ENCODE results near the gene CORO1C. TPM values are rescaled to one million over a fixed set of nuclear protein-coding genes. Genes with fewer than 3 reads are reported as not detected.
"Not testable (repeated sequence)": the region's sequence is repeated elsewhere in the genome, so short reads cannot be mapped to it uniquely, and the experiment has no call there.

CORO1C gene
- total RNA-seq, 1 donor from 2014 or later = 285 TPM

DNA sequence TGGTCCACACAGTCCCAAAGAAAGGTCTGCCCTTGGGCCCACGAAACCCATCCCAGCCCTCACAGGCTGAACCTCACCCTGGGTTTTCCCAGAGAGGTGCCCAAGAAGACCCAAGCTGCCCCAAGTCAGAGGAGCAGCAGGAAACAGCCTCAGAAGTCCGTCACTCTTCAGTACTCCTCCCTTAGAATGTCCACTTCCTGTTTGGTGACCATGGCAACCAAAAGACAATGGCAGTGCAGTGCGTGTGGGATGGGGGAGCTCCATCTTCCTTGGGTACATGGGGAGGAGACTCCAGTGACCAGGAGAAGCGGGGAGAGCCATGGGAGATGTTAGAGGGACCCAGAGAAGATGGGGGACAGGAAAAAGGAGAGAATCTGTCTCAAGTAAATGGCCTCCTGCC is 108.9 kb downstream of the CORO1C start:
- Mint-ChIP-seq H3K4me3 (ENCODE audit: unreplicated experiment) (no peak overlapping the region), H3K9me3 (ENCODE audit: unreplicated experiment) (peaks cover 2% of the 10 kb centered on the region), H3K27me3 (ENCODE audit: unreplicated experiment) (peaks cover 8% of the 10 kb centered on the region), H3K27ac (ENCODE audit: unreplicated experiment) (peak overlapping the region; percentile 24), H3K4me1 (ENCODE audit: low read depth, unreplicated experiment) (no peaks in the 10 kb centered on the region), H3K36me3 (ENCODE audit: unreplicated experiment) (no peaks in the 10 kb centered on the region)
- TF ChIP-seq CTCF (IDR thresholded peaks at IDR 0.05; ENCODE audit: partially characterized antibody, unreplicated experiment) = no peak
- DNase-seq = no peak

DNA sequence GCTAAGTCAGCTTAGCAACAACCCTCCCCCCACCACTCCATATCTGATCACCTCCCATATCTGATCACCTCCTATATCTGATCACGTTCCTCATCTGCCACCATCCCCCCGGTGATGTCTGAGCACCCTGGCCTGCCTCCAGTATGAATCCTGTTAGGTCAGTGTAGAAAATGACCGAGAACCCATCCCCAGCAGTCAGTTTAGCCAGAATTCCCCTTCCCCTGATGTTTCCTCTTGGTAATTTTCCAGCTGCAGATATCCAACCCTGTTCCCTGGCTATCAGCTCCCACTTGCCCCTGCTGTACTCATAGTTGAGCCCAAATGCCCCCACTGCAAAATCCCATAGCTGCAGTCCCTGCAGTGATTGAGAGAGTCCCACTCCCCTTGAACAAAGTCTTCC is 110.2 kb downstream of the CORO1C start:
- H3K9me3 Mint-ChIP-seq (ENCODE audit: unreplicated experiment) = peaks cover 4% of the 10 kb centered on the region
- no peaks in the 10 kb centered on the region for H3K4me1 Mint-ChIP-seq (ENCODE audit: low read depth, unreplicated experiment)
- H3K4me3 Mint-ChIP-seq (ENCODE audit: unreplicated experiment) = no peak overlapping the region
- peaks cover 5% of the 10 kb centered on the region for H3K36me3 Mint-ChIP-seq (ENCODE audit: unreplicated experiment)
- DNase-seq = no peak
- no peak overlapping the region for H3K27ac Mint-ChIP-seq (ENCODE audit: unreplicated experiment)
- TF ChIP-seq CTCF (IDR thresholded peaks at IDR 0.05; ENCODE audit: partially characterized antibody, unreplicated experiment) = no peak
- peaks cover 8% of the 10 kb centered on the region for H3K27me3 Mint-ChIP-seq (ENCODE audit: unreplicated experiment)

GRCh38 chr12:108620236-108620879 is 111.0 kb downstream of the CORO1C start:
- Mint-ChIP-seq H3K4me1 (ENCODE audit: low read depth, unreplicated experiment) (no peaks in the 10 kb centered on the region), H3K27me3 (ENCODE audit: unreplicated experiment) (peaks cover 8% of the 10 kb centered on the region), H3K9me3 (ENCODE audit: unreplicated experiment) (peaks cover 5% of the 10 kb centered on the region), H3K27ac (ENCODE audit: unreplicated experiment) (no peak overlapping the region), H3K4me3 (ENCODE audit: unreplicated experiment) (no peak overlapping the region), H3K36me3 (ENCODE audit: unreplicated experiment) (peaks cover 6% of the 10 kb centered on the region)
- DNase-seq = no peak
- no peak for TF ChIP-seq CTCF (IDR thresholded peaks at IDR 0.05; ENCODE audit: partially characterized antibody, unreplicated experiment)

DNA sequence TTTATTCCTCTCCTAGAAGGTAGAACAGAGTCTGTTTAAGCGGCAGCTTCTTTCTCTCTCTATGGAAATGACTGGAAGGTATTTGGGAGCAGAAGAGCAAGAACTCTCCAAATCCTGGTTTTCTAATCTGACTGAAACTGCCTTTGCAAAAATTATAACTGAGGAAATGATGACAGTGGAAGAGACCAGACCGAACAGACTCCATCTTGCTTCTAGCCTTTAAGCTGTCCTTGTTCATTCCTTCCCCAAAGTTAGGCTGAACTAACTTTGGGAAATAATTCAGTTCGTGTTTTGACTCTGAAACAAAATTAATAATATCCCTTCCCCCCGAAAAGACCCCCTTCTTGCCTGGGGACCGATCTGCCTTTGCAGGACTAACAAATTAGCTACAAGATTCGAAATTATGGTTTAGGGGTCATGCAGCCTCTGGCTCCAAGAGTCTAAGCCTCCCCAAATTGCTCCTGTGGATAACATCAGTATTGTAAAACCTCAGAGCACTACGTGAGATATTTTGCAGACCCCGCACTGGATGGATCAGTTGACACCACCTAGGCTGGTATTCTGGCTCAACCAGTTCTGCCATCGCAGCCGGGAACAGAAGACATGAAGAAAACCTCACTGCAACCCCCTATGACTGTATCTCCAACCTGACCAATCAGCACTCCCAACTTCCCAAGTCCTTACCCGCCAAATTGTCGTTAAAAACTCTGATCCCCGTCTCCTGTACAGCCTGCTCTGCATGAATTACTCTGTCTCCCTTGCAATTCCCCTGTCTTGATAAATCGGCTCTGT is 111.8 kb downstream of the CORO1C start:
- DNase-seq = no peak
- Mint-ChIP-seq H3K4me3 (ENCODE audit: unreplicated experiment) (no peak overlapping the region), H3K4me1 (ENCODE audit: low read depth, unreplicated experiment) (no peaks in the 10 kb centered on the region), H3K27me3 (ENCODE audit: unreplicated experiment) (peaks cover 8% of the 10 kb centered on the region), H3K27ac (ENCODE audit: unreplicated experiment) (no peak overlapping the region), H3K9me3 (ENCODE audit: unreplicated experiment) (peaks cover 5% of the 10 kb centered on the region), H3K36me3 (ENCODE audit: unreplicated experiment) (peaks cover 6% of the 10 kb centered on the region)
- no peak for TF ChIP-seq CTCF (IDR thresholded peaks at IDR 0.05; ENCODE audit: partially characterized antibody, unreplicated experiment)

DNA sequence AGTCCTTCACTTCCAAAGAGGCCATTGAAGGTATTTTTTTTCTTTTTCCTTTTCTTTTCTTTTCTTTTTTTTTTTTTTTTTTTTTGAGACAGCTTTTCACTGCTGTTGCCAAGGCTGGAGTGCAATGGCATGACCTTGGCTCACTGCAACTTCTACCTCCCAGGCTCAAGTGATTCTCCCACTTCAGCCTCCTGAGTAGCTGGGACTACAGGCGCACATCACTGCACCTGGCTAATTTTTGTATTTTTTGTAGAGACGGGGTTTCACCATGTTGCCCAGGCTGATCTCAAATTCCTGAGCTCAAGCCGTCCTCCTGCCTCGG is 112.4 kb downstream of the CORO1C start:
- not testable (repeated sequence) for H3K9me3 Mint-ChIP-seq (ENCODE audit: unreplicated experiment); H3K4me1 Mint-ChIP-seq (ENCODE audit: low read depth, unreplicated experiment); H3K4me3 Mint-ChIP-seq (ENCODE audit: unreplicated experiment); H3K27ac Mint-ChIP-seq (ENCODE audit: unreplicated experiment); DNase-seq; H3K36me3 Mint-ChIP-seq (ENCODE audit: unreplicated experiment); H3K27me3 Mint-ChIP-seq (ENCODE audit: unreplicated experiment)
